Heart left ventricle (tissue), 13 donors: ENCODE results near the gene PILRB.

ENCODE experiments used
- POLR2A ChIP-seq, 2 donors: fragments of 450-650 bp; IDR thresholded peaks; one replicate each; pipeline ENCODE4 v1.6.1; 2017; ENCODE audit warnings: antibody characterized with exemption in 2 of 2, mild to moderate bottlenecking in 2 of 2, moderate library complexity in 2 of 2
- TF ChIP-seq, protein P1 (sequence below), 12 donors: fragments of 200-600 bp; sonication (generic) in 4 of 12; IDR thresholded peaks; one replicate each; pipeline versions ENCODE4 v1.5.0 to v1.8.0; 2018 to 2022; ENCODE audit warnings: antibody characterized with exemption in 12 of 12, mild to moderate bottlenecking in 5 of 12
- donor health status: ischemic (EF 13 %, LVEDD 7.1; RV severe dilation, severe dysfunction).
- donor health status: DM: no; HTN: yes; CAD: no.
- donor health status: DM: no; HTN: no; CAD: no.
- donor health status: ischemic (EF 25% LVEDD 6.9; RV normal size, moderate dysfunction).
- donor health status: ischemic (EF 25% LVEDD 5.7; RV mildly dilated, moderate dysfunction).
- donor health status: ischemic (EF 35%, LVEDD 5.7; RV mildly dilated, moderate dysfunction).
- donor health status: nonischemic (EF 11% LVEDD 7.7; RV severe dilation, severe dysfunction).
- donor health status: DM: yes; HTN: yes; CAD: no.
- donor health status: PGD.
- donor health status: ischemic (EF 29% LVEDD 5.4; RV normal size, mild dysfunction).
- donor health status: nonischemic (EF 23%, LVEDD 6.1; RV moderate dilation, normal function).

DNA sequence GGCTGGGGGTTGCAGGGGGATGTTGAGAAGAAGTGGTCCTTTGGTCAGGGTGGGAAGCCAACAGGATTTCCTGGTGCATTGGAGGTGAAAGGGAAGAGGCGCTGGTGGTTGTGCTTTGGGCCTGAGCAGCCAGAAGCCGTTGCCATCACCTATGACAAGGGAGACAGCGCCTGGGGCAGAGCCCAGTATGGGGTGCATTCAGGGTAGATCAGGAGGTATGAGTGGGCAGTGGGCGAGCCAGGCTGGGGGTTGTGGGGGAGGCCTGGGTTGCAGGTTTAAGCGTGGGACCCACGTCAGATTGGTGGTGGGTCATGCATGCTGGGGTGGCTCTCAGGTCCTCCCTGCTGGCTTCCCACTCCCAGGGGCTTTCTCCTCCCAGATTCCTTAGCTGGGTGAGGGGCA is 6.3 kb upstream of the PILRB start:
- TF ChIP-seq, protein P1, sequence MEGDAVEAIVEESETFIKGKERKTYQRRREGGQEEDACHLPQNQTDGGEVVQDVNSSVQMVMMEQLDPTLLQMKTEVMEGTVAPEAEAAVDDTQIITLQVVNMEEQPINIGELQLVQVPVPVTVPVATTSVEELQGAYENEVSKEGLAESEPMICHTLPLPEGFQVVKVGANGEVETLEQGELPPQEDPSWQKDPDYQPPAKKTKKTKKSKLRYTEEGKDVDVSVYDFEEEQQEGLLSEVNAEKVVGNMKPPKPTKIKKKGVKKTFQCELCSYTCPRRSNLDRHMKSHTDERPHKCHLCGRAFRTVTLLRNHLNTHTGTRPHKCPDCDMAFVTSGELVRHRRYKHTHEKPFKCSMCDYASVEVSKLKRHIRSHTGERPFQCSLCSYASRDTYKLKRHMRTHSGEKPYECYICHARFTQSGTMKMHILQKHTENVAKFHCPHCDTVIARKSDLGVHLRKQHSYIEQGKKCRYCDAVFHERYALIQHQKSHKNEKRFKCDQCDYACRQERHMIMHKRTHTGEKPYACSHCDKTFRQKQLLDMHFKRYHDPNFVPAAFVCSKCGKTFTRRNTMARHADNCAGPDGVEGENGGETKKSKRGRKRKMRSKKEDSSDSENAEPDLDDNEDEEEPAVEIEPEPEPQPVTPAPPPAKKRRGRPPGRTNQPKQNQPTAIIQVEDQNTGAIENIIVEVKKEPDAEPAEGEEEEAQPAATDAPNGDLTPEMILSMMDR (IDR thresholded peaks at IDR 0.05) = no peak
- TF ChIP-seq POLR2A (IDR thresholded peaks at IDR 0.05) = no peak
